GM18519 (cell line): ENCODE measurements around the gene APBA2.

Source experiments
- ATAC-seq: cut with Tn5 transposase; IDR thresholded peaks from one replicate; pipeline ENCODE4 v1.9.1; 2021; ENCODE audit warnings: mild to moderate bottlenecking, moderate library complexity; ENCODE audit not compliant: unreplicated experiment, low FRiP score

APBA2 gene

GRCh38 chr15:29051422-29051821 is 165.6 kb downstream of the APBA2 start:
- ATAC-seq, result no peak

GRCh38 chr15:29053006-29053405 is 167.2 kb downstream of the APBA2 start:
- no peak for ATAC-seq

- ATAC-seq, result no peak
Measured at GRCh38 chr15:29053661-29054131, 167.9 kb downstream of the APBA2 start.

GRCh38 chr15:29054171-29055045 is 168.6 kb downstream of the APBA2 start:
- ATAC-seq, result no peak

GRCh38 chr15:29055876-29056275 is 170.1 kb downstream of the APBA2 start:
- no peak for ATAC-seq

- ATAC-seq, result no peak
Measured at GRCh38 chr15:29056839-29057450, 171.2 kb downstream of the APBA2 start.

GRCh38 chr15:29057856-29058255 is 172.1 kb downstream of the APBA2 start:
- no peak for ATAC-seq

- no peak for ATAC-seq
Measured at GRCh38 chr15:29058903-29059539, 173.2 kb downstream of the APBA2 start.

- ATAC-seq, result no peak
Measured at GRCh38 chr15:29059871-29060640, 174.3 kb downstream of the APBA2 start.

- ATAC-seq, result no peak
Measured at GRCh38 chr15:29061746-29062145, 176.0 kb downstream of the APBA2 start.

- no peak for ATAC-seq
Measured at GRCh38 chr15:29062179-29062591, 176.4 kb downstream of the APBA2 start.

- ATAC-seq, result no peak
Measured at GRCh38 chr15:29062626-29063025, 176.9 kb downstream of the APBA2 start.

GRCh38 chr15:29063646-29064045 is 177.9 kb downstream of the APBA2 start:
- no peak for ATAC-seq

- no peak for ATAC-seq
Measured at GRCh38 chr15:29064290-29064689, 178.5 kb downstream of the APBA2 start.

- ATAC-seq, result no peak
Measured at GRCh38 chr15:29064731-29065130, 179.0 kb downstream of the APBA2 start.

- no peak for ATAC-seq
Measured at GRCh38 chr15:29065571-29065970, 179.8 kb downstream of the APBA2 start.

- ATAC-seq, result no peak
Measured at GRCh38 chr15:29066310-29066709, 180.5 kb downstream of the APBA2 start.

GRCh38 chr15:29066838-29067237 is 181.1 kb downstream of the APBA2 start:
- no peak for ATAC-seq

- no peak for ATAC-seq
Measured at GRCh38 chr15:29067949-29068348, 182.2 kb downstream of the APBA2 start.

GRCh38 chr15:29070471-29071231 is 184.9 kb downstream of the APBA2 start:
- ATAC-seq, result no peak
